Smooth muscle cell (in vitro differentiated cells): ENCODE data around the gene BTBD2. TPM values are rescaled to one million over a fixed set of nuclear protein-coding genes. Genes with fewer than 3 reads are reported as not detected.

ENCODE experiments used
- DNase-seq: peaks from one replicate; lab custom pipeline; 2025; ENCODE audit not compliant: unreplicated experiment; lab: John Stamatoyannopoulos, UW
- H2AFZ ChIP-seq: fragments of 200-600 bp; sonication (generic); 2 replicates; pipeline ENCODE4 v1.6.0; 2016; ENCODE audit warnings: antibody characterized with exemption, low read depth, mild to moderate bottlenecking
- H3F3A ChIP-seq: fragments of 200-600 bp; sonication (generic); 2 replicates; pipeline ENCODE4 v1.6.0; 2017; ENCODE audit warnings: antibody characterized with exemption, low read depth
- H3K27ac ChIP-seq: fragments of 200-600 bp; sonication (generic); 2 replicates; pipeline ENCODE4 v1.5.1; 2016; ENCODE audit warnings: low read depth, mild to moderate bottlenecking
- H3K27me3 ChIP-seq: fragments of 200-600 bp; sonication (generic); 2 replicates; pipeline ENCODE4 v1.6.1; 2016; ENCODE audit warnings: low read depth, mild to moderate bottlenecking
- H3K36me3 ChIP-seq: fragments of 200-600 bp; sonication (generic); 2 replicates; pipeline ENCODE4 v1.5.1; 2016; ENCODE audit warnings: low read depth
- H3K4me1 ChIP-seq: fragments of 200-600 bp; sonication (generic); 2 replicates; pipeline ENCODE4 v1.5.1; 2016; ENCODE audit warnings: low read depth
- H3K4me2 ChIP-seq: fragments of 200-600 bp; sonication (generic); 2 replicates; pipeline ENCODE4 v1.6.0; 2016; ENCODE audit warnings: mild to moderate bottlenecking
- H3K4me3 ChIP-seq: fragments of 200-600 bp; sonication (generic); 2 replicates; pipeline ENCODE4 v1.5.1; 2016; ENCODE audit warnings: mild to moderate bottlenecking
- H3K79me2 ChIP-seq: fragments of 200-600 bp; sonication (generic); 2 replicates; pipeline ENCODE4 v1.6.0; 2016; ENCODE audit warnings: low read depth, mild to moderate bottlenecking
- H3K9ac ChIP-seq: fragments of 200-600 bp; sonication (generic); 2 replicates; pipeline ENCODE4 v1.6.0; 2016; ENCODE audit warnings: low read depth
- H3K9me3 ChIP-seq: fragments of 200-600 bp; sonication (generic); replicated peaks from 2 replicates; pipeline ENCODE4 v1.5.1; 2016; ENCODE audit warnings: low read depth
- H4K20me1 ChIP-seq: fragments of 200-600 bp; sonication (generic); 2 replicates; pipeline ENCODE4 v1.6.0; 2016; ENCODE audit warnings: low read depth
- WGBS: methylation state at CpG from one replicate; pipeline ENCODE4 v1.1.7; 2016; ENCODE audit warnings: low lambda C conversion rate; 5-methylcytosine and 5-hydroxymethylcytosine counted together
- polyA plus RNA-seq: library from polyadenylated mRNA; unstranded; fragments of >200 nt; fragmentation: Nextera tagmentation; extraction: Ambion mirVana; gene quantifications from 2 replicates; pipeline ENCODE4 v1.2.1, GENCODE V29; 2016
- total RNA-seq: library from RNA; depleted of rRNA; stranded (reverse); fragments of >200 nt; gene quantifications from 2 replicates; pipeline ENCODE4 v1.2.3, GENCODE V29; 2014
- TF ChIP-seq, protein P1 (sequence below): fragments of 200-600 bp; sonication (generic); IDR thresholded peaks from 2 replicates; pipeline ENCODE4 v1.5.1; 2017; ENCODE audit warnings: borderline replicate concordance, mild to moderate bottlenecking, antibody characterized with exemption; ENCODE audit not compliant: insufficient read depth, poor library complexity, severe bottlenecking

The BTBD2 gene
- total and polyA plus RNA-seq, 2 experiments from 2014 or later: 37.8 to 63.2 TPM

DNA sequence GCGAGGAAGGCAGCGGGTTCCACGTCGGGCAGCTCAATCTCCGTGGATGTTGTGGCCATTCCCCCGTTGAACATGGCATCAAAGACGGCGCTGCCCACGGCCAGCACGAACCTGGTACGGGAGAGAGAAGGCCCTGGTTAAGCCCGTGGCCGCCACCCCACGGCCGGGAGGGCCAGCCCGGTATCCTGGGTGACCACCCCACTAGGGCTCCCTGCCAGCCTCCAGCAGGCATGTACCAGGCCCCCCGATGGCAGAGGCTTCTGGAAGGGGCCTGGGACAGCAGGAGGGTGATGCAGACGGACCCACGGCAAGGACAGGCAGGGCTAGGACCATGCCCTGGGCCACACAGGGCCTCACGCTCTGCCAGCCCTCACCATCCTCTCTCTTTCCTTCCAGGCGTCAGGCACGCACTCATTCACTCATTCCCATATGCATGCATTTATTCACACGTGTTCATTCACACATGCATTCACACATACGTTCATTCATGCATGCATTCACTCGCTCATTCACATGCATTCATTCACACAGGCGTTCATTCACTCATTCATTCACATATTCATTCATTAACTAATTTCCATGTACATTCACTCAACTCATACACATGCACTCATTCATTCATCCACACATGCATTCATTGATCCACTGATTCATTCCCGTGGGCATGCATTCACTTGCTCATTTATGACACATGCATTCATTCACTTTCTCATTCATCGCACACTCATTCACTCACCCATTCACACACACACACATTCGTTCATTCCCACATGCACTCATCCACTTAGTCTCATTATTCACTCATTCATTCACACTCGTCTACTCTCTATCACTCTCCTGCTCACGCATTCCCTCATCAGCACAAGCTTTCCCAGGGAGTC lies 17.9 kb downstream of the BTBD2 start:
- DNase-seq: no peak
- Histone ChIP-seq H3K4me2 (no peak overlapping the region), H4K20me1 (peaks cover 25% of the 10 kb centered on the region), H3K36me3 (peaks cover 5% of the 10 kb centered on the region), H3K79me2 (no peaks in the 10 kb centered on the region), H3F3A (no peaks in the 10 kb centered on the region), H3K4me3 (no peak overlapping the region), H2AFZ (no peak overlapping the region), H3K27me3 (no peaks in the 10 kb centered on the region), H3K27ac (no peak overlapping the region), H3K9me3 (no peaks in the 10 kb centered on the region), H3K4me1 (no peaks in the 10 kb centered on the region), H3K9ac (no peak overlapping the region)
- WGBS: 98% methylated on average over 31 of the region's 31 CpGs
- TF ChIP-seq, protein P1, sequence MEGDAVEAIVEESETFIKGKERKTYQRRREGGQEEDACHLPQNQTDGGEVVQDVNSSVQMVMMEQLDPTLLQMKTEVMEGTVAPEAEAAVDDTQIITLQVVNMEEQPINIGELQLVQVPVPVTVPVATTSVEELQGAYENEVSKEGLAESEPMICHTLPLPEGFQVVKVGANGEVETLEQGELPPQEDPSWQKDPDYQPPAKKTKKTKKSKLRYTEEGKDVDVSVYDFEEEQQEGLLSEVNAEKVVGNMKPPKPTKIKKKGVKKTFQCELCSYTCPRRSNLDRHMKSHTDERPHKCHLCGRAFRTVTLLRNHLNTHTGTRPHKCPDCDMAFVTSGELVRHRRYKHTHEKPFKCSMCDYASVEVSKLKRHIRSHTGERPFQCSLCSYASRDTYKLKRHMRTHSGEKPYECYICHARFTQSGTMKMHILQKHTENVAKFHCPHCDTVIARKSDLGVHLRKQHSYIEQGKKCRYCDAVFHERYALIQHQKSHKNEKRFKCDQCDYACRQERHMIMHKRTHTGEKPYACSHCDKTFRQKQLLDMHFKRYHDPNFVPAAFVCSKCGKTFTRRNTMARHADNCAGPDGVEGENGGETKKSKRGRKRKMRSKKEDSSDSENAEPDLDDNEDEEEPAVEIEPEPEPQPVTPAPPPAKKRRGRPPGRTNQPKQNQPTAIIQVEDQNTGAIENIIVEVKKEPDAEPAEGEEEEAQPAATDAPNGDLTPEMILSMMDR: no peak

DNA sequence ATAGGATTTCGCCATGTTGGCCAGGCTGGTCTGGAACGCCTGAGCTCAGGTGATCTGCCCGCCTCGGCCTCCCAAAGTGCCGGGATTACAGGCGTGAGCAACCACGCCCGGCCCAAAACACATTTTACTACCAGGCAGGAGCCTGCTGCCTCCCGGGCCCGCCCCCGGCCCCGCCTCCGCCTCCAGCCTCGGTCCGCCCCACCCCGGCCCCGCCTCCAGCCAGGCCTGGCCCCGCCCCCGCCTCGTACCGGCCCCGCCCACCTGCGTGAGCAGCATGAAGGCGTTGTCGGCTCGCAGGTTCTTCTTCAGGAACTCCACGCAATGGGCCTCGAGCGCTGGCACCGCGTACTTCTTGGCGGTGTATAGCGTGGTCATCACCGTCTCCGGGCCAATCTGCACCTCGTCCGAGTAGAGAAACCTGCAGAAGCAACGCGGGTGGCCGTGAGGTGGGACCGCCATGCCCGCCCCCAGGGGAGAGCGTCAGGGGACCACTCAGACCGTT lies 22.7 kb downstream of the BTBD2 start:
- Histone ChIP-seq H3K27ac (no peak overlapping the region), H3K79me2 (no peaks in the 10 kb centered on the region), H3K36me3 (peaks cover 5% of the 10 kb centered on the region), H3K27me3 (no peaks in the 10 kb centered on the region), H3K9me3 (no peaks in the 10 kb centered on the region), H3F3A (no peaks in the 10 kb centered on the region), H3K4me2 (no peak overlapping the region), H3K4me1 (no peaks in the 10 kb centered on the region), H4K20me1 (peaks cover 12% of the 10 kb centered on the region), H2AFZ (no peak overlapping the region), H3K4me3 (no peak overlapping the region), H3K9ac (no peak overlapping the region)
- TF ChIP-seq, protein P1: no peak
- no peak for DNase-seq
- 84% methylated on average over 41 of the region's 44 CpGs for WGBS

DNA sequence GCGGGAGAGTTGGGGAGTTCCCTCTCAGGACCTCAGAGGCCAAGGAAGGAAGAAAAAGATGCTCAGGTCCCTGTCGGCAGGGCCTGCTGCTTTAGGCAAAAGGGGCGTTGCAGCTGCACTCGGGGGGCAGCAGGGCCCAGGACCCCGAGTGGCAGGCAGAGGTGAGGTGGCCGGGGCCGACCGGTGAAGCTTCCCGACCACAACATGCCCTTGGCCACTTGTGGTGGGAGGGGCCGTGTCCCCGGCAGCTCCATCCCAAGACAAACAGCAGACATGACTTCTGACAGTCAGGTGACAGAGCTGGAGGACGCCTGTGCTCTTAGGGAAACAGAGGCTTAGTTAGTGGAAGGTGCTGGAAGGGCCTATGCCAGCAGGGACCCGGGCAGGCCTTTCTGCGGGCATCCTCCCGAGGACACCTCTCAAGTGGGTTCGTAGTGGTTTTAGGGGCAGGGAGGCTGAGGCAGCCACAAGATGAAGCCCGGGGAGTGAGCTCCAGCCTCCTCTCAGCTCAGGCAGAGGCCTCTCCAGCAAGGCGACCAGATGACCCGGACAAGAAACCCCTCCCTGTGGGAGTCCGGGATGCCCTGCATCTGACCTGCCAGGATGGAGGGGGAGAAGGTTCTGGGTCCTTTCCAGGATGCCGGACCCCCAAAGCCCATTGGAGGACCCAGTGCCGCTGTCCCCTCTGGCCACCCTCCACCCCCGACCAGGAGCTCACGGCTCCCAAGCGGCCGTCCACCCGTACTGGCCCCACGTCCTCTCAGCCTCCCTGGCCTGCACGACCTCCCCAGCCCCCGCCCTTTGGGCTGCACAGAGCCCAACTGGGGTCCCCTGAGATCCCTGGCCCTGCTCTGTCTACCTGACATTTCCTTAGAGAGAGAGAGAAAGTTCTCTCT lies 24.2 kb downstream of the BTBD2 start:
- H3K4me3 ChIP-seq: no peak overlapping the region
- peaks cover 5% of the 10 kb centered on the region for H3K36me3 ChIP-seq
- no peaks in the 10 kb centered on the region for H3K79me2 ChIP-seq
- no peaks in the 10 kb centered on the region for H3K4me1 ChIP-seq
- no peak overlapping the region for H3K9ac ChIP-seq
- no peak overlapping the region for H3K4me2 ChIP-seq
- DNase-seq: no peak
- H2AFZ ChIP-seq: no peak overlapping the region
- 96% methylated on average over 29 of the region's 30 CpGs for WGBS
- no peaks in the 10 kb centered on the region for H3F3A ChIP-seq
- TF ChIP-seq, protein P1: no peak
- H4K20me1 ChIP-seq: peaks cover 13% of the 10 kb centered on the region
- H3K27ac ChIP-seq: no peak overlapping the region
- H3K27me3 ChIP-seq: no peaks in the 10 kb centered on the region
- H3K9me3 ChIP-seq: no peaks in the 10 kb centered on the region
